ENCODE measurements around the gene TANGO6. TPM values are rescaled to one million over a fixed set of nuclear protein-coding genes. Genes with fewer than 3 reads are reported as not detected.

The TANGO6 gene
- polyA plus RNA-seq, 1 experiment: 14.6 TPM

- Histone ChIP-seq H3K36me3 (ENCODE audit: control insufficient read depth, insufficient read depth, low read length) (no peaks in the 10 kb centered on the region), H3K27me3 (ENCODE audit: control insufficient read depth, insufficient read depth, low read length) (no peaks in the 10 kb centered on the region), H3K4me3 (ENCODE audit: low read depth, low read length) (no peak overlapping the region)
- CTCF ChIA-PET: interaction anchor here (1.1 to 2.9 kb wide), 2 partner anchors 258 to 270 kb away, joined by 3 to 12 read pairs; no protein-coding TSS in a partner anchor
- no peak for DNase-seq (ENCODE audit: low read depth)
- TF ChIP-seq CTCF (IDR thresholded peaks at IDR 0.05; ENCODE audit: insufficient read depth, low read depth, low read length): no peak
- POLR2A ChIA-PET: no interaction called here
These were observed 5.5 kb downstream of the TANGO6 start for GRCh38 chr16:68848786-68849185.

- no peak overlapping the region for H3K4me3 ChIP-seq (ENCODE audit: low read depth, low read length)
- no peaks in the 10 kb centered on the region for H3K27me3 ChIP-seq (ENCODE audit: control insufficient read depth, insufficient read depth, low read length)
- DNase-seq (ENCODE audit: low read depth): no peak
- POLR2A ChIA-PET: no interaction called here
- no peaks in the 10 kb centered on the region for H3K36me3 ChIP-seq (ENCODE audit: control insufficient read depth, insufficient read depth, low read length)
- CTCF ChIA-PET: interaction anchor here (2.9 kb wide), 1 partner anchor 260 kb away, joined by 12 read pairs; no protein-coding TSS in a partner anchor
- TF ChIP-seq CTCF (IDR thresholded peaks at IDR 0.05; ENCODE audit: insufficient read depth, low read depth, low read length): no peak
These were observed 7.2 kb downstream of the TANGO6 start for GRCh38 chr16:68850481-68850880.

GRCh38 chr16:68851601-68852000 is 8.3 kb downstream of the TANGO6 start:
- no peak for TF ChIP-seq CTCF (IDR thresholded peaks at IDR 0.05; ENCODE audit: insufficient read depth, low read depth, low read length)
- ChIA-PET CTCF (interaction anchor here (1.2 to 2.9 kb wide), 2 partner anchors 261 to 273 kb away, joined by 5 to 12 read pairs; no protein-coding TSS in a partner anchor), POLR2A (no interaction called here)
- H3K27me3 ChIP-seq (ENCODE audit: control insufficient read depth, insufficient read depth, low read length): no peaks in the 10 kb centered on the region
- no peak overlapping the region for H3K4me3 ChIP-seq (ENCODE audit: low read depth, low read length)
- H3K36me3 ChIP-seq (ENCODE audit: control insufficient read depth, insufficient read depth, low read length): no peaks in the 10 kb centered on the region
- no peak for DNase-seq (ENCODE audit: low read depth)

GRCh38 chr16:68857479-68857878 is 14.1 kb downstream of the TANGO6 start:
- Histone ChIP-seq H3K27me3 (ENCODE audit: control insufficient read depth, insufficient read depth, low read length) (no peaks in the 10 kb centered on the region), H3K36me3 (ENCODE audit: control insufficient read depth, insufficient read depth, low read length) (peaks cover 2% of the 10 kb centered on the region), H3K4me3 (ENCODE audit: low read depth, low read length) (no peak overlapping the region)
- ChIA-PET CTCF (interaction anchor here (1.2 to 1.3 kb wide), 2 partner anchors 10 to 13 kb away, joined by 3 to 5 read pairs; no protein-coding TSS in a partner anchor), POLR2A (no interaction called here)
- no peak for DNase-seq (ENCODE audit: low read depth)
- no peak for TF ChIP-seq CTCF (IDR thresholded peaks at IDR 0.05; ENCODE audit: insufficient read depth, low read depth, low read length)

- no peak for DNase-seq (ENCODE audit: low read depth)
- Histone ChIP-seq H3K36me3 (ENCODE audit: control insufficient read depth, insufficient read depth, low read length) (peaks cover 2% of the 10 kb centered on the region), H3K4me3 (ENCODE audit: low read depth, low read length) (no peak overlapping the region), H3K27me3 (ENCODE audit: control insufficient read depth, insufficient read depth, low read length) (no peaks in the 10 kb centered on the region)
- CTCF ChIA-PET: no interaction called here
- no peak for TF ChIP-seq CTCF (IDR thresholded peaks at IDR 0.05; ENCODE audit: insufficient read depth, low read depth, low read length)
- POLR2A ChIA-PET: no interaction called here
These were observed 16.5 kb downstream of the TANGO6 start for GRCh38 chr16:68859828-68860227.

Data from BJ (cell line).